Aorta (tissue), 5 donors: Measurements from ENCODE around the gene SLITRK5. TPM values are rescaled to one million over a fixed set of nuclear protein-coding genes. Genes with fewer than 3 reads are reported as not detected.

Experiments used
- ATAC-seq: fragments of 200-7000 bp; cut with Tn5 transposase; one replicate; pipeline ENCODE4 v1.9.1; 2022; ENCODE audit warnings: moderate library complexity; ENCODE audit not compliant: low FRiP score
- DNase-seq, 2 donors: peaks; one replicate each; pipeline ENCODE4 v3.0.0-alpha.2; 2020
- H3K27ac ChIP-seq, 2 donors: one replicate each; pipeline ENCODE4 v1.5.1; 2013; ENCODE audit warnings: low read length in 2 of 2, mild to moderate bottlenecking in 2 of 2, moderate library complexity in 2 of 2, control low read depth in 1 of 2, inconsistent platforms in 1 of 2, low read depth in 1 of 2
- H3K27me3 ChIP-seq, 2 donors: one replicate each; pipeline ENCODE4 v1.6.1; 2013; ENCODE audit warnings: control low read depth in 1 of 2, low read length in 1 of 2, mild to moderate bottlenecking in 1 of 2, moderate library complexity in 1 of 2; ENCODE audit not compliant: insufficient read depth in 2 of 2, control insufficient read depth in 1 of 2
- H3K36me3 ChIP-seq, 2 donors: one replicate each; pipeline ENCODE4 v1.6.1; 2013; ENCODE audit warnings: control low read depth in 1 of 2, low read length in 1 of 2, mild to moderate bottlenecking in 1 of 2; ENCODE audit not compliant: insufficient read depth in 2 of 2, control insufficient read depth in 1 of 2
- H3K4me1 ChIP-seq, 2 donors: one replicate each; pipeline ENCODE4 v1.6.1; 2013; ENCODE audit warnings: low read length in 2 of 2, control low read depth in 1 of 2, mild to moderate bottlenecking in 1 of 2, moderate library complexity in 1 of 2; ENCODE audit not compliant: insufficient read depth in 2 of 2, control insufficient read depth in 1 of 2
- H3K4me3 ChIP-seq, 2 donors: one replicate each; pipeline ENCODE4 v1.5.1; 2013; ENCODE audit warnings: low read length in 2 of 2, control low read depth in 1 of 2, mild to moderate bottlenecking in 1 of 2
- H3K9me3 ChIP-seq: one replicate; pipeline ENCODE4 v1.6.1; 2013; ENCODE audit warnings: mild to moderate bottlenecking, low read length; ENCODE audit not compliant: control insufficient read depth
- WGBS, 2 donors: extraction: QIAGEN DNeasy Blood & Tissue Kit; methylation state at CpG; one replicate each; pipeline ENCODE4 v1.1.7; 2013; 5-methylcytosine and 5-hydroxymethylcytosine counted together
- intact Hi-C, 2 donors: fragments of 100-400 bp; cut with DNase I; formaldehyde crosslinking; loops; one replicate each; pipeline versions ENCODE4 v1.14.2 to v1.15.0; 2022
- polyA plus RNA-seq, 2 donors: library from polyadenylated mRNA; stranded (reverse); fragments of 200-250 nt; gene quantifications; one replicate each; pipeline ENCODE4 v1.2.3, GENCODE V29; 2013
- total RNA-seq, 2 donors: library from RNA; stranded (reverse); fragmentation: NEBNext Ultra II Directional; extraction: Animal tissue kit (Norgen Biotek cat#: 25700); gene quantifications; one replicate each; pipeline ENCODE4 v1.2.1, GENCODE V29; 2021
- donor health status: healthy with polysubstance abuse.
- donor health status: Bipolar disorder and iron deficiency.
- donor health status: DM: no; HTN: no; CAD: no.
- donor health status: DM: no; HTN: no; CAD: no.
- donor health status: DM: yes; HTN: yes; CAD: no.

Gene SLITRK5
- total and polyA plus RNA-seq, 4 donors, result under 0.01 to 0.45 (median 0.16) TPM

- H3K27me3 ChIP-seq, result peaks cover 0 to 2% of the 10 kb centered on the region in 2 donors
- H3K9me3 ChIP-seq, result no peaks in the 10 kb centered on the region
- H3K4me1 ChIP-seq, result no peaks in the 10 kb centered on the region
- 89 to 90% methylated on average over 1 of the region's 1 CpG for WGBS, 2 donors
- intact Hi-C loops, result no loop called here
- H3K27ac ChIP-seq, result no peak overlapping the region
- ATAC-seq (no peak), DNase-seq (no peak)
- no peak overlapping the region for H3K4me3 ChIP-seq
- no peaks in the 10 kb centered on the region for H3K36me3 ChIP-seq
These were observed 25.3 kb downstream of the SLITRK5 start for GRCh38 chr13:87696458-87696857.

DNA sequence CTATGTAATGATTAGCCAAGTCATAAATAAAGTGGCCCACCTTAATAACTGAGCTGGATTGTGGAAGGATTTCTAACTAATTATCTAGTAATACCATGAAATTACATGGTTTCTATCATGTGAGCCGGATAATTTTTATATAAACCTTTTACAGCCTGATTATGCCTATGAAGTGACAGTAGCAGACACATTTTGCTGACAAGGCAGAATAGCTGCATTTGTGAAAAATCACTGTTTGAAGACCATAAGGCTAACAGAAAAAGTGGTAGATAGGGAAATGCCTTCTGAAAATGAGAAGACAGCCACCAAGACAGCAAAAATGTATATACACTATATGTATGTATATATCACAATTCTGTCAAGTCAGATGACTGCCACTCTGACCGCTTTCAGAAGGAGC, 27.1 kb downstream of the SLITRK5 start:
- 80 to 89% methylated on average over 2 of the region's 2 CpGs for WGBS, 2 donors
- no peak for ATAC-seq

GRCh38 chr13:87709947-87710346, 38.8 kb downstream of the SLITRK5 start:
- Histone ChIP-seq H3K4me1 (no peaks in the 10 kb centered on the region), H3K27me3 (peaks cover 0 to 2% of the 10 kb centered on the region in 2 donors), H3K4me3 (no peak overlapping the region), H3K9me3 (no peaks in the 10 kb centered on the region), H3K27ac (no peak overlapping the region), H3K36me3 (no peaks in the 10 kb centered on the region)
- WGBS, 2 donors, result 65 to 72% methylated on average over 1 of the region's 1 CpG
- no peak for DNase-seq
- no peak for ATAC-seq
- intact Hi-C loops, result no loop called here

More for the DNA sequence above, 27.1 kb downstream of the SLITRK5 start:
- DNase-seq, result no peak
- H3K27ac ChIP-seq, result no peak overlapping the region
- no peaks in the 10 kb centered on the region for H3K4me1 ChIP-seq
- no peaks in the 10 kb centered on the region for H3K36me3 ChIP-seq
- H3K9me3 ChIP-seq, result no peaks in the 10 kb centered on the region
- no peak overlapping the region for H3K4me3 ChIP-seq
- H3K27me3 ChIP-seq, result no peaks in the 10 kb centered on the region
- intact Hi-C loops, result no loop called here

- H3K9me3 ChIP-seq, result no peaks in the 10 kb centered on the region
- no peak for ATAC-seq
- no peaks in the 10 kb centered on the region for H3K36me3 ChIP-seq
- intact Hi-C loops, result no loop called here
- DNase-seq, result no peak
- no peak overlapping the region for H3K27ac ChIP-seq
- no peak overlapping the region for H3K4me3 ChIP-seq
- WGBS, 2 donors, result 58 to 59% methylated on average over 2 of the region's 2 CpGs
- peaks cover 0 to 2% of the 10 kb centered on the region in 2 donors for H3K27me3 ChIP-seq
- H3K4me1 ChIP-seq, result no peaks in the 10 kb centered on the region
These were observed 40.8 kb downstream of the SLITRK5 start for GRCh38 chr13:87712012-87712411.
